Tibial artery (tissue), 4 donors: ENCODE data around the gene MCOLN1.
"Not testable (repeated sequence)": the region's sequence is repeated elsewhere in the genome, so short reads cannot be mapped to it uniquely, and the experiment has no call there.

ENCODE experiments used
- DNase-seq, 2 donors: peaks; one replicate each; pipeline ENCODE4 v3.0.0-alpha.2; 2019
- H3K27ac ChIP-seq, 2 donors: fragments of 200-600 bp; sonication (generic) in 1 of 2; 1 replicate in 1 of 2; 2 replicates in 1 of 2; pipeline ENCODE4 v1.5.1; 2018 to 2019; ENCODE audit warnings: mild to moderate bottlenecking in 1 of 2
- H3K27me3 ChIP-seq, 2 donors: fragments of 200-600 bp; sonication (generic) in 1 of 2; one replicate each; pipeline versions ENCODE4 v1.5.1 to v1.6.0; 2016 to 2019
- H3K36me3 ChIP-seq, 3 donors: fragments of 200-600 bp; sonication (generic) in 2 of 3; one replicate each; pipeline ENCODE4 v1.5.1; 2016 to 2019; ENCODE audit warnings: mild to moderate bottlenecking in 2 of 3
- H3K4me1 ChIP-seq, 4 donors: fragments of 200-600 bp; sonication (generic) in 2 of 4; 1 replicate in 3 of 4; 2 replicates in 1 of 4; pipeline ENCODE4 v1.5.1; 2016 to 2019
- H3K4me3 ChIP-seq, 2 donors: fragments of 200-600 bp; sonication (generic) in 1 of 2; 1 replicate in 1 of 2; 2 replicates in 1 of 2; pipeline ENCODE4 v1.5.1; 2018 to 2019; ENCODE audit warnings: mild to moderate bottlenecking in 2 of 2
- H3K9me3 ChIP-seq, 3 donors: fragments of 200-600 bp; sonication (generic) in 1 of 3; one replicate each; pipeline ENCODE4 v1.5.1; 2016 to 2019
- intact Hi-C: fragments of 100-400 bp; cut with DNase I; formaldehyde crosslinking; loops from one replicate; pipeline ENCODE4 v1.15.0; 2023; ENCODE audit warnings: low total_unique reads
- TF ChIP-seq, protein P1 (sequence below), 2 experiments: fragments of 200-600 bp in 1 of 2; fragments of 450-650 bp in 1 of 2; IDR thresholded peaks; one replicate each; pipeline ENCODE4 v1.5.1; 2017 to 2019; ENCODE audit warnings: antibody characterized with exemption in 2 of 2, mild to moderate bottlenecking in 1 of 2, moderate library complexity in 1 of 2

MCOLN1 gene

DNA sequence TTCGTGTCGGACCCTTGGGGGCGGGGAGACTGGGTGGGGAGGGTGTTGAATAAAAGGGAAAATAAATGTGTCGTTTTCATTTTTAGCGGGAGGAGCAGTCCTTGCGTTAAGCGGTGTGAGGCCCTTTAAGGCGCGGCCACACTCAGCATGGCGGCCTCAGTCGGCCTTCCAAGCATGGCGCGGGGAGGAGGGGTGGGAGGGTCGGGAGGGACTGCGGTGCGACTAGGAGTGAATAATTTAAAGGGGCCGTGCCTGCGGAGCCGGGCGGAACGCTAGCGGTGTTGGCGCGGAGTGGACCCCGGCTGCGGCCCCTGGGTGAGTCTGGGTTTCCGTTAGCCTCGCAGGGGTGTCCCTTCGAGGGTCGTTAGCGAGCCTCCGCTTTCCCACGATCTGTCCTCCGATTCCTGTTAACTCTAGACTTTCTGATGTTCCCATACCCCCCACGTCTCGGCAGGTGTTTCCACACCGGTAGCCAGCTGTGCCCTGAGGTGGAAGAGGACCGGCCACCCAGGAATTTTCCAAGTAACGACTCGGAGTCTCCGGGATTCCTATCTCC, 11.6 kb downstream of the MCOLN1 start:
- peaks cover 0 to 19% (median 14%) of the 10 kb centered on the region in 4 donors for H3K4me1 ChIP-seq
- intact Hi-C loops, result loop anchor here (10.0 kb wide), 1 partner anchor 139 kb away; no protein-coding TSS in a partner anchor
- no peaks in the 10 kb centered on the region for H3K9me3 ChIP-seq
- peak overlapping the region; percentile 71 to 87 for H3K4me3 ChIP-seq
- peak; percentile 87 to 94 for DNase-seq
- TF ChIP-seq, protein P1, sequence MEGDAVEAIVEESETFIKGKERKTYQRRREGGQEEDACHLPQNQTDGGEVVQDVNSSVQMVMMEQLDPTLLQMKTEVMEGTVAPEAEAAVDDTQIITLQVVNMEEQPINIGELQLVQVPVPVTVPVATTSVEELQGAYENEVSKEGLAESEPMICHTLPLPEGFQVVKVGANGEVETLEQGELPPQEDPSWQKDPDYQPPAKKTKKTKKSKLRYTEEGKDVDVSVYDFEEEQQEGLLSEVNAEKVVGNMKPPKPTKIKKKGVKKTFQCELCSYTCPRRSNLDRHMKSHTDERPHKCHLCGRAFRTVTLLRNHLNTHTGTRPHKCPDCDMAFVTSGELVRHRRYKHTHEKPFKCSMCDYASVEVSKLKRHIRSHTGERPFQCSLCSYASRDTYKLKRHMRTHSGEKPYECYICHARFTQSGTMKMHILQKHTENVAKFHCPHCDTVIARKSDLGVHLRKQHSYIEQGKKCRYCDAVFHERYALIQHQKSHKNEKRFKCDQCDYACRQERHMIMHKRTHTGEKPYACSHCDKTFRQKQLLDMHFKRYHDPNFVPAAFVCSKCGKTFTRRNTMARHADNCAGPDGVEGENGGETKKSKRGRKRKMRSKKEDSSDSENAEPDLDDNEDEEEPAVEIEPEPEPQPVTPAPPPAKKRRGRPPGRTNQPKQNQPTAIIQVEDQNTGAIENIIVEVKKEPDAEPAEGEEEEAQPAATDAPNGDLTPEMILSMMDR (IDR thresholded peaks at IDR 0.05), result no peak
- H3K36me3 ChIP-seq, result peaks cover 10 to 57% (median 31%) of the 10 kb centered on the region in 3 donors
- no peaks in the 10 kb centered on the region for H3K27me3 ChIP-seq
- peak overlapping the region; percentile 87 to 97 for H3K27ac ChIP-seq

GRCh38 chr19:7534531-7535046, 12.2 kb downstream of the MCOLN1 start:
- H3K4me1 ChIP-seq, result peaks cover 0 to 19% (median 14%) of the 10 kb centered on the region in 4 donors
- H3K4me3 ChIP-seq, result peak overlapping the region; percentile 71 to 87
- peaks cover 14 to 57% (median 29%) of the 10 kb centered on the region in 3 donors for H3K36me3 ChIP-seq
- TF ChIP-seq, protein P1 (IDR thresholded peaks at IDR 0.05), result no peak
- H3K9me3 ChIP-seq, result no peaks in the 10 kb centered on the region
- H3K27ac ChIP-seq, result peak overlapping the region; percentile 87 to 97
- intact Hi-C loops, result loop anchor here (5.0 to 10.0 kb wide), 2 partner anchors 47 to 140 kb away; partner anchors contain the start of gene PEX11G
- no peaks in the 10 kb centered on the region for H3K27me3 ChIP-seq
- peak; percentile 86 to 89 for DNase-seq

DNA sequence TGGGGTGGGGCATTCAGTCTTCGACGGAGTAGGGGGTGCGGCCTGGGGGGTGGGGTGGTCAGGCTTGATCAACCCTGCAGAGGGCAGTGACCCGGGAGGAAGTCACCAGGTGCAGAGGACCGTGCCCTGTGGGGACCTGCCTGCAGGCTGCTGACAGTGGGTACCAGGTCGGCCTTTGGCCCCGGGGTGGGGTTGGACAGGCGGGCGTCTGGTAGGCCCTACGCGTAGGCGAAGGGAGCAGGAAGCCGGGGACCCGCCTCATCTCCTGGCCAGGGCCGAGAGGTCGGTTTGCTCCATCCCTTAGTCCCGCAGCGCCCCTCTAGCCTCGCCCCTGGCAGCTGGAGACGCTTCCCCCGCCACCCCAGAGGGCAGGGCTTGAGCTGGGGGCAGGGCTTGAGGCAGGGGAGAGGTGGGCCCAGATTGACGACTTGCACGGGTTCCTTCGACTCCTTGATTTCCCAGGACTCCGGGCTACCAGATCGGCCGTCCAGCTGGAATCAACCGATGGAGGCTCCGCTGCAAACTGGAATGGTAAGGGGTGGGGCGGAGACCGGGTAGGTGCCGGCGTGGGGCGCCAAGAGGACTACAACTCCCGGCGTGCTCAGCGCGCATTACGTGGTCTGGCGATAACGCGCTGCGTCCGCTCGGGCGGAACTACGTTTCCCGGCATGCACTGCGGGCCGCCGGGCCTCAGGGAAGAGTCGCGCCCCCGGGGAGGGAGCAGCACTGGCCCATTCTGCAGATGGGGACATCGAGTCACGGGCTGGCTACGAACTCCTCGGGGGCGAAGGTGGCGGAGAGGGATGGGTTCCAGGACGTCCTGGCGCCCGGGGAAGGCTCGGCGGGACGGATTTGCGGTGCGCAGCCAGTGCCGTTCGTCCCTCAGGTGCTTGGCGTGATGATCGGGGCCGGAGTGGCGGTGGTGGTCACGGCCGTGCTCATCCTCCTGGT, 12.9 kb downstream of the MCOLN1 start, which contains the start of gene PNPLA6:
Gene PNPLA6 (plus strand): TSS at position 671 of the 951 bp plus-strand sequence. CDS start 72 bp downstream, at position 743.
- Histone ChIP-seq H3K27me3 (no peaks in the 10 kb centered on the region), H3K4me1 (peaks cover 0 to 19% (median 14%) of the 10 kb centered on the region in 4 donors), H3K4me3 (peak within 1 kb of the TSS; percentile 71 to 87), H3K36me3 (peaks cover 20 to 57% (median 29%) of the 10 kb centered on the region in 3 donors), H3K27ac (peak within 1 kb of the TSS; percentile 87 to 97), H3K9me3 (no peaks in the 10 kb centered on the region)
- peak; percentile 94 to 97 for DNase-seq
- TF ChIP-seq, protein P1 (IDR thresholded peaks at IDR 0.05), result no peak
- intact Hi-C loops, result loop anchor here (5.0 to 10.0 kb wide), 2 partner anchors 48 to 141 kb away; partner anchors contain the start of gene PEX11G

GRCh38 chr19:7535998-7536695, 13.7 kb downstream of the MCOLN1 start:
- Histone ChIP-seq H3K4me3 (peak overlapping the region; percentile 71 to 87), H3K36me3 (peaks cover 29 to 57% (median 36%) of the 10 kb centered on the region in 3 donors), H3K9me3 (no peaks in the 10 kb centered on the region), H3K27me3 (no peaks in the 10 kb centered on the region), H3K4me1 (peaks cover 0 to 19% (median 14%) of the 10 kb centered on the region in 4 donors), H3K27ac (peak overlapping the region; percentile 87 to 97)
- DNase-seq, result no peak
- TF ChIP-seq, protein P1 (IDR thresholded peaks at IDR 0.05), result no peak
- intact Hi-C loops, result loop anchor here (5.0 to 10.0 kb wide), 2 partner anchors 49 to 141 kb away; partner anchors contain the start of gene PEX11G

GRCh38 chr19:7538990-7539389, 16.6 kb downstream of the MCOLN1 start:
- H3K27ac ChIP-seq, H3K9me3 ChIP-seq, H3K27me3 ChIP-seq, DNase-seq, H3K4me1 ChIP-seq, H3K4me3 ChIP-seq: not testable (repeated sequence)
- peaks cover 49 to 70% (median 60%) of the 10 kb centered on the region in 3 donors for H3K36me3 ChIP-seq
- intact Hi-C loops, result loop anchor here (5.0 to 10.0 kb wide), 2 partner anchors 52 to 144 kb away; partner anchors contain the start of gene PEX11G
